NCI-H446 (cell line): ENCODE measurements around the gene UPF2.
"Not testable (repeated sequence)": the region's sequence is repeated elsewhere in the genome, so short reads cannot be mapped to it uniquely, and the experiment has no call there.

Source experiments
- DNase-seq, 2 experiments: peaks; one replicate each; lab custom pipeline; 2025; lab: John Stamatoyannopoulos, UW

UPF2 gene, protein sequence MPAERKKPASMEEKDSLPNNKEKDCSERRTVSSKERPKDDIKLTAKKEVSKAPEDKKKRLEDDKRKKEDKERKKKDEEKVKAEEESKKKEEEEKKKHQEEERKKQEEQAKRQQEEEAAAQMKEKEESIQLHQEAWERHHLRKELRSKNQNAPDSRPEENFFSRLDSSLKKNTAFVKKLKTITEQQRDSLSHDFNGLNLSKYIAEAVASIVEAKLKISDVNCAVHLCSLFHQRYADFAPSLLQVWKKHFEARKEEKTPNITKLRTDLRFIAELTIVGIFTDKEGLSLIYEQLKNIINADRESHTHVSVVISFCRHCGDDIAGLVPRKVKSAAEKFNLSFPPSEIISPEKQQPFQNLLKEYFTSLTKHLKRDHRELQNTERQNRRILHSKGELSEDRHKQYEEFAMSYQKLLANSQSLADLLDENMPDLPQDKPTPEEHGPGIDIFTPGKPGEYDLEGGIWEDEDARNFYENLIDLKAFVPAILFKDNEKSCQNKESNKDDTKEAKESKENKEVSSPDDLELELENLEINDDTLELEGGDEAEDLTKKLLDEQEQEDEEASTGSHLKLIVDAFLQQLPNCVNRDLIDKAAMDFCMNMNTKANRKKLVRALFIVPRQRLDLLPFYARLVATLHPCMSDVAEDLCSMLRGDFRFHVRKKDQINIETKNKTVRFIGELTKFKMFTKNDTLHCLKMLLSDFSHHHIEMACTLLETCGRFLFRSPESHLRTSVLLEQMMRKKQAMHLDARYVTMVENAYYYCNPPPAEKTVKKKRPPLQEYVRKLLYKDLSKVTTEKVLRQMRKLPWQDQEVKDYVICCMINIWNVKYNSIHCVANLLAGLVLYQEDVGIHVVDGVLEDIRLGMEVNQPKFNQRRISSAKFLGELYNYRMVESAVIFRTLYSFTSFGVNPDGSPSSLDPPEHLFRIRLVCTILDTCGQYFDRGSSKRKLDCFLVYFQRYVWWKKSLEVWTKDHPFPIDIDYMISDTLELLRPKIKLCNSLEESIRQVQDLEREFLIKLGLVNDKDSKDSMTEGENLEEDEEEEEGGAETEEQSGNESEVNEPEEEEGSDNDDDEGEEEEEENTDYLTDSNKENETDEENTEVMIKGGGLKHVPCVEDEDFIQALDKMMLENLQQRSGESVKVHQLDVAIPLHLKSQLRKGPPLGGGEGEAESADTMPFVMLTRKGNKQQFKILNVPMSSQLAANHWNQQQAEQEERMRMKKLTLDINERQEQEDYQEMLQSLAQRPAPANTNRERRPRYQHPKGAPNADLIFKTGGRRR

DNA sequence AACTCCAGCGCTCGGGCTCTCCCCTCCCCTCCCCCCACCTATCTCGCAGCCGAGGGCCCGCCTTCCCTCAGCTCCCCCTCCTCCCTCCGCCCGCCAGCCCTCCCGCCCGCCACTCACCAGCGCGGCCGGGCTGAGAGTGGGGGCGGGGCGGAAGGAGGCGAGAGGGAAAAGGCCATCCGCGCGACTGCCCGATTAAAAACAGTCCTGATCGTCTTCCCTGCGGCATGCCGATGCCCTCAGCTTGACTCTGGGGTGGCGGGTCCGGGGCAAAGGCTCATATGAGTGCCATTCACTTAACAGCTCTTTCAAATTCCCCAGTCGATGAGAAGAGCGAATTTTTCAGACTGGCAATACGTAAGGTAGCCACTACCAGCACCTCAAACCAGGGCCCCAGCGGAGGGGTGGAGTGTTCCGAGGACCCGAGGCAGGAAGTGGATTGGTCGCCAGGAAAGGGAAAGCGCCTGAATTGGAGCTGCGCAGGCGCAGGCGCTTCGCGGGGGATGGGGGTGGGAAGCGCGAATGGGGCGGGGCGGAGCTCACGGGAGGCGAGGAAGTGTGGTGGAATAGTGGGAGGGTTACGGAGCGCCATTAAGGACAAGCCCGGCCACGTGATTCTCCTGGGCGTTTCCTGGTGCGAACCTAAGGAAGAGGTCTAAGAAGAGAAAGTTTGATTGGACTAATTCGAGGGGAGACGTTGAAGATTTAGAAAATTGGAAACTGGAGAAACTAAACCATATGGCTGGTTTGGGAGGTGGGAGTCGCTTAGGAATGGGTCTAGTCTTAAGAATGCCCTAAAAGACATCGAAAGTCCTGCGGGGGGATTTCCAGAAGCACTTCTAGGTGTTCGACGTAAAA lies at the start of gene UPF2:
TSS of gene UPF2 (minus strand) at position 13 of the 855 bp plus-strand sequence. CDS start 7,386 bp downstream, outside the sequence.
- DNase-seq: peak; percentile 95 to 98

DNA sequence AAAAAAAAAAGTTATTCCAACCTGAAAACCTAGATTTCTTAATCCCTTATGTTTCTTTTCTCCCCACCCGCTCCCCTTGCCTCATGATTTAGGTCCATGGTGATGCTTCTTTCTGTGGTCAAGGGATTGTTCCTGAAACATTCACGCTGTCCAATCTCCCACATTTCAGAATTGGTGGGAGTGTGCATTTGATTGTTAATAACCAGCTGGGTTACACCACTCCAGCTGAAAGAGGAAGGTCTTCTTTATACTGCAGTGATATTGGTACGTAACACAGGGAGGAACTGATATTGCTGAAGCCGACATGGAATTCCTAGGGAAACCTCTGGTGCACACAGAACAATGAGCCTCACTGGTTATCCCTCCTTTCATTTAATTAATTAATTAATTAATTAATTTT lies 48.8 kb upstream of the UPF2 start:
- DNase-seq: no peak

DNA sequence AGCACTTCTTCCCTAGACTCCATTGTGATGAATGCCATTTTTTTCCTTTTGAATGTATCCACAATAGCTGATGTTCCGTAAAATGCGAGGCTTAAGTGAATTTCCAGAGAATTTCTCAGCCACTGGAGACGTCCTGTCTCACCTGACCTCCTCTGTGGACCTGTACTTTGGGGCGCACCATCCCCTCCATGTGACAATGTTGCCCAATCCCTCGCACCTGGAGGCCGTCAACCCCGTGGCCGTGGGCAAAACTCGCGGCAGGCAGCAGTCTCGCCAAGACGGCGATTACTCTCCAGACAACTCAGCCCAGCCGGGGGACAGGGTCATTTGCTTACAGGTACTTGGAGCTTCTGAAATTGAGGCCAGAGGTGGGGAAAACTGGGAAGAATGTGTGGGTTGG lies 46.3 kb upstream of the UPF2 start:
- DNase-seq: no peak

DNA sequence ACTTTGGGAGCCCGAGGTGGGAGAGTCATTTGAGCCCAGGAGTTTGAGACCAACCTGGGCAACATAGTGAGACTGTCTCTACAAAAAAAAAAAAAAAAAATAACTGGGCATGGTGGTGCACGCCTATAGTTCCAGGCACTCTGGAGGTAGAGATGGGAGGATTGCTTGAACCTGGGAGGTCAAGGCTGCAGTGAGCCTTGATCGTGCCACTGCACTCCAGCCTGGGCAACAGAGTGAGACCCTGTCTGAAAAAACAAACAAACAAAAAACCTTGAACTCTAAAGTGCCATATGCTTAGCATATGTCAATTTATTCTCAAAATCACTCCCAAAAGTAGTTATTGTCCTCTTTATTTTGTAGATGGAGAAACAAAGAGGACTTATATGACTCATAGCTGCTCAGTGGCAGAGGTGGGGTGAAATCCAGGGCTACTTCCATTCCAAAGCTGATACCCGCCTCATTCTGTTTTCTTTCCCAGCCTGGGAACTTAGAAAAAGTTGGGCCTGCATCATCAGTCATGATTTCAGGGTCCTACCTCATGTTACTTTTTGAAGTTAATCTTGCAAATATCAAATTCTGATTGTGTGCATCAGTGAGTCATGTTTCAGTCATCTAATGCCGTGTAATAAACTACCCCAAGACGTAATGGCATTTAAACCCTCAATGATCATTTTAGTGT lies 39.4 kb upstream of the UPF2 start:
- DNase-seq: no peak

DNA sequence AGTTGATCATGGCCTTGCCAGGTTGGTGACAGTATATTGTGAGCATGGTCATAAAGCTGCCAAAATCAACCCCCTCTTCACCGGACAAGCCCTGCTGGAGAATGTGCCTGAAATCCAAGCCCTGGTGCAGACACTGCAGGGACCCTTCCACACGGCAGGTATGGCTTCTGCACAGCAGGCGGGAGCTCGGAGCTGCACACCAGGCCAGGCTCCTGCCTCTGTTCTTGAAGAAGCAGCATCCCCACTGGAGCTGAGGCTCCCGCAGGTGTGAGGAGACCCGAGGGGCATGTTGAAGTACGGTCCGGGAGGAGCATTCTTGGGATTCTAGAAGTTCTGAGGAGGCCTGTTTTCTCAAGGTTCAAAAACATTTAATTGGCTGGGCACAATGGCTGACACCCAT lies 38.9 kb upstream of the UPF2 start:
- no peak for DNase-seq

DNA sequence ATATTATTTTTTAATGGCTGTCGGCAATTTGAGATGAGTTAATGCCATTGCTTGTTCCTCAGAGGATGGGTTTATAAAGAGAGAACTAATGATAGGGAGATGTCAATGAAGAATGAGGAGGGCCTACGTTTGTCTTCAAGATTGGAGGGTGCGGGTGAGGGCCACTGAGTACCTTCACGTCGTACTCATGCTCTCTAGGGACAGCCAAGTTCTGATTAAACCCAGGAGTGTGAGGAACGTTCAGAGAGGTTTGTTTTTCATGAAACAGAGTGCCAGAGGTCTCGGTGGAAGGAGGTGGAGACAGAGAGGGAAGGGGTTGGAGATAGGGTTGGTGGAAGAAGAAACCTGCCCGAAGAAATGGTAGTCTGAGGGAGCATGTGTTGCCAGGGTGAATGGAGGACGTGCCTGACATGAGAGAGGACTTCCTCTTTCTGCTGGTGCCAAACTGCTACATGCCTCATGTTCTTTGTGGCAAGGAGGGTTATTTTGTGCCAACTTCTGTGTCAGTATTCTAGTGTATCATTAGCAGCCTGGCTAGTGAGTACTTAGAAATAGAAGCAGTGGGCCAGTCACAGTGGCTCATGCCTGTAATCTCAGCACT lies 35.1 kb upstream of the UPF2 start:
- DNase-seq: no peak

DNA sequence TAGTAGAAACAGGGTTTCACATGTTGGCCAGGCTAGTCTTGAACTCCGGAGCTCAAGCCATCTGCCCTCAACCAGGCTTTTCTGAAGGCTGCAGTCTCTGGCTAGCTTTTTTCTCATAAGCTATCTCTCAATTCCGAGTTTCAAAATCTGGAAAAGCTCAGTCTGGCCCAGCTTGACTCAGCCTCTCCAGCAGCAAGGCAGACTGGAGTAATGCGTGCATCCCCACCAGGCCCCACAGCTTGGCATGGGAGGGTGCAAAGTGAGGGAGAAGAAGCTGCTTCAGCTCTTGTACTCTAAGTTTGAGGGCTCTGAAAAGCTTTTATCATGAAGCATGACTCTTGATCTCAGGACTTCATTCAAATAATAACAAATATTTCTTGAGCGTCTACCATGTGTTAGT lies 30.9 kb upstream of the UPF2 start:
- no peak for DNase-seq

DNA sequence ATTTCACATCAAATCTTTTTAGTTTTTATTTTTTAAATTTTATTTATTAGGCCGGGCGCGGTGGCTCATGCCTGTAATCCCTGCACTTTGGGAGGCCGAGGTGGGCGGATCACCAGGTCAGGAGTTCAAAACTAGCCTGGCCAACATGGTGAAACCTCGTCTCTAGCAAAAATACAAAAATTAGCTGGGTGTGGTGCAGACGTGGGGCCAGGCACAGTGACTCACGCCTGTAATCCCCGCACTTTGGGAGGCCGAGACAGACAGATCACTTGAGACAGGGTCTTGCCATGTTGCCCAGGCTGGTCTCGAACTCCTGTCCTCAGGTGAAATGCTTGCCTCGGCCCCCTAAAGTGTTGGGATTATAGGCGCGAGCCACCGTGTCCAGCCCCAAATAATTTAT lies 28.8 kb upstream of the UPF2 start:
- not testable (repeated sequence) for DNase-seq

DNA sequence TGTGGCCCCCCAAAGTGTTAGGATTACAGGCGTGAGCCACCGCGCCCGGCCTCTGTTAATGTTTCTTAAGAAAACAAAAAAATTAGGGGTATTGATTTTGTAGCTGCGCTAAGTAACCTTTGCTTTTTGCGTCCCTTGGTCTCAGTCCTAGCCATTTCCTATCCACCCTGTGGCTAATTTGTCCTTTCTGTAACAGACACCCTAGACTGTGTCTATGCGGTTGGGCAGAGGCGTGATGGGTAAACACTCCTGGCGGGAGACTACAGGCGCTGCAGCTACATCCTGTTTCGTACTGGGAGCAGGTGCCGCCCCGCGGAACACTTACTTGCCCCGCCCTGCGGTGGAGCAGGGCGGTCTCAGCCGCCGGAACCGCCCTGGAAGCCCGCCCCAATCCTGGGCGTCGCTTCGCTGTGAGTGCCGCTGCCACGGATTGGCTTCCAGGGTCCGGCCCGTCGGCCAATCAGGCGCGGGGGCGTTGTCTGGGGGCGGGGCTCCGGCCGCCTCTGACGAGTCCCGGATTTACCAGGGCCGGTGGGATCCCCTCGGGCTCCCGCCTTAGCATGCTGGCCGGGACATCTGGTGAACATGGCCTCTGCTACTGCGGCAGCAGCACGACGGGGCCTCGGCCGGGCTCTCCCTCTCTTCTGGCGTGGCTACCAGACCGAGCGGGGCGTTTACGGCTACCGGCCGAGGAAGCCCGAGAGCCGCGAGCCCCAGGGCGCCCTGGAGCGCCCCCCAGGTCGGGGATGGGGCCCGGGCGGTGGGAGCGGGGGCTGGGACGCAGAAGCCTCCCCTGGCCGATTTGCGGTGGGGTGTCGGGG lies 26.1 kb upstream of the UPF2 start, which contains the start of gene DHTKD1:
TSS of gene DHTKD1 (plus strand) at position 506 of the 821 bp plus-strand sequence. CDS start at position 586, 80 bp downstream.
- DNase-seq: peak; percentile 89 to 98

DNA sequence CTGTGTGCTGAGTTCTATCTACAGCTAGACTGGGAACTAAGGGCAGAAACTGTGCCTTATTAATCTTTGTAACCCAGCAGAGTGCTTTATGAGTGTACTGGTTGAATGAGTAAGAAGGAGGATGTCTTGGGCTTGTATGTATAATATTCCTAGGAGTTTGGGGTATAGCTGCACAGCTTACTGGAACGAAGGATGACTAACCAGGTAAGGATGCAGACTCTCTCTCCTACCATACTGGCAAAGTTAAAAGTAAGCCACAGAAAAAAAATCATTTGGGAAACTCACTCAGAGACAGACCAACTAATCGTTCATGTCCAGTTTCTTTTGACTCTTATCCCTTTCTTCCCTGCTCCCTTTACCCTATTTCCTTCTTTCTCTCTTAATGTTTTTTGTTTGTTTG lies 24.7 kb upstream of the UPF2 start:
- no peak for DNase-seq

DNA sequence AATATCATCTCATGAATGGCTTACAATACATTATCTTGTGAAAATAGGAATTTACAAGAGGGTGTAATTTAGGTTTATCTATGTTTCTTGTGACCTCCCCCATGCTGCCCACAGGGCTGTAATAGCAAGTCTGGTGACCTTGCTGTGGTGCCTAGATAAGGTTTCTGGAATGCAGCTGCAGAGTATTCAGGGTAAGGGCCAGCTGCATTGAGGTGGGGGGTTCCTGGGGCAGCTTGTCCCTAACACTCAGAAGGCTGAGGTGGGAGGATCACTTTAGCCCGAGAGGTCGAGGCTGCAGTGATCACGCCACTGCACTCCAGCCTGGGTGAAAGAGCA lies 20.8 kb upstream of the UPF2 start:
- DNase-seq: no peak

DNA sequence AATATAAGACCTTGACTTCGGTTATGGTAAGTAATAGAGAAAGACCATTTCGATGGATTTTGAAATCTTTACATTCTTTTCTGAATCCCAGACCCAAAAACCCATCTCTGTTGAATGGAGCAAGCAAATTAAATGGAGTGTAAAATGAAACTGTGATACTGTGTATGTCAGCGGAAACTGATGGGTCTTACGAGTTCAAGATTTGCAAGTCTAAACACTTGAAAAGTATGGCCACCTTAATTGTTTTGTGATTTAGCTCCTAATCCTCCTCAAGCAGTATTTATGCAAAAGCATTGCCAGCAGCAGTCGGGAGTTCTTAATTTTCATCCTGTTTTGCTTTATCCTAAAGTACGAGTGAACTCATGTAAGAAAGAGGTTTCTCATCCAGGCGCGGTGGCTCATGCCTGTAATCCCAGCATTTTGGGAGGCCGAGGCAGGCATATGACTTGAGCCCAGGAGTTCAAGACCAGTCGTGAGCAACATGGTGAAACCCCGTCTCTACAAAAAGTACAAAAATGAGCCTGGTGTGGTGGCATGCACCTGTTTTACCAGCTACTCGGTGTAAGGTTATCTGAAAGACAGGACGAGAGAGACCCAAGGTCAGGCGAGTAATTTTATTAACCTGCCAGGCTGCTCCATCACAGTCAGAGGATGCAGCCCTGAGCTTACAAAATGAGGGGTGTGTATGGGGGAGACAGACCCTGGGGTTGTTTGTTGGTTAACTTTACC lies 20.3 kb upstream of the UPF2 start:
- no peak for DNase-seq

DNA sequence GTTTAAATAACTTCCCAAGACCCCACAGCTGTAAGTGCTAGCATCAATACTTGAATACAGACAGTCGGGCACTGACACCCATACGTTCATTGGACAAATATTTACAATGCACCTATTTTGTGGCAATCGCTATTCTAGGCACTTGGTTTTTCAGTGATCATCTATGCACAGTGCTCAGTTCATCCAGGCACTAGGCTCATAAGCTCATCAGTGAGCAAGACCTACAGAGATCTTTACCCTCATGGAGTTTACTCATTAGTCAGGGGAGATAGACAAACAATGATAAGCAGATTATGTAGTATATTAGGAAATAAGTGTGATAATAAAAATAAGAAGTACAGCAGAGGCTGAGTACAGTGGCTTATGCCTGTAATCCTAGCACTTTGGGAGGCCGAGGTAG lies 18.5 kb upstream of the UPF2 start:
- DNase-seq: no peak

DNA sequence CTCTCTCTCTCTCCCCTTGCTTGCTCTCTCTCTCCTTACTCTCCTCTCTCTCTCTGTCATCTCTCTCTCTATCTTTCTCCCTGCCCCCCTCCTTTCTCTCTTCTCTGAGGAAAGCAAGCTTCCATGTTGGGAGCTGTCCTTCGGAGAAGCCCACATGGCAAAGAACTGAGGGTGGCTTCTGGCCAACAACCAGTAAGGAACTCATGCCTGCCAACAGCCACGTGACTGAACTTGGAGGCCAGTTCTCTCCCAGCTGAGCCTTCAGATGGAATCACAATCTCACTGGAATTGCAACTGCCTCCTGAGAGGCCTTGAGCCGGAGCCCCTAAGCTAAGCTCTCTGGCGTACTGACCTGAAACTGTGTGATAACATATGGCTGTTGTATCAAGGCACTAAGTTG lies 14.1 kb upstream of the UPF2 start:
- peak; percentile 27 to 63 for DNase-seq

DNA sequence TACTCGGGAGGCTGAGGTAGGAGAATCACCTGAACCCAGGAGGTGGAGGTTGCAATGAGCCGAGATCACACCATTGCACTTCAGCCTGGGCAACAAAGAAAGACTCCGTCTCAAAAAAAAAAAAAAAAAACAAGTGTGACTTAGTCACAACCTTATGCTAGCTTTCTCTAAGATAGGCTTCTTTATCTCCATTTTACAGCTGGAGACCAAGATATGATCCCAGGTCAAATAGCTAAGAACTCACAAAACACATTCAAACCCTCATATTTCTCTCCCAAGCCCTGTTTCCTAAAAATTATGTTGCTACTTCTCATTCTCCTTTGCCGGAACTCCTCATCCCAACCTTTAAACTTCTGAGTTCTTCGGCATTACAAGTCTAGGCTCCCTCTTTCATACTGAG lies 13.1 kb upstream of the UPF2 start:
- no peak for DNase-seq

DNA sequence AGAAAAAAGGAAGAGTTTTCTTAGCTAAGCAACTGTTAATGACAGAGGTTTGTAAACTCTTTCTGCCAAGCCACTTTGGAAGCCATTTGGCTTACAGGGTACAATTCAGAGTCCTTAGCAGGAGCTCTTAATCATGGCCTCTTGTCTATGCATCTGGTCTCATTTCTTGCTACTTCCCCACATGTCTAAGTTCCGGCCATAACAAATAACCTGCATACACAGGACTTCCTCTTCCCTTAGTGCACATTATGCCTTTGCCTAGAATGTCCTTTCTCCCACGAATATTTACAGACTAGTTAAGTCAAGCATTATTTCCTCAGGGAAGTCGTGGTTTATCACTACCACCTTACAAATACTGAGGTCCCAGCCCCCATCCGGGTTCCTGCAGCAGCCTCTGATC lies 8.6 kb upstream of the UPF2 start:
- DNase-seq: no peak

DNA sequence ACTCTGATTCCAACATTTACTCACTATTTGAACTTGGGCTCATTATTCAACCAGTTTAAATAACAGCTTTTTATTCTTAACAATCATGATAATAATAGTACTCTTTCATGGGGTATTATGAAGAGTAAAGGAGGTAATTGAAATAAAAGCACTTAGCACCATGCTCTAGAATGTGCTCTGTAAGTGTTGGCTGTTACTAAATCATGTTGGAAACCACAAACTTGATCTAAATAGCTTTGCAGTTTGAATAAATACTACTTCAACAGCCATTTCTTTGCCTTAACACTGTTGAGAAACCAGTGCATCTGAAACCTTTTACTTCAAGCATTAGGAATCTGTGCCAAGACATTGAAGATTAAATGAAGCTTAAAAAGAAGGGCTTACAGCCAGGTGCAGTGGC lies 7.9 kb upstream of the UPF2 start:
- DNase-seq: peak in 1 of 2 experiments; percentile 34

DNA sequence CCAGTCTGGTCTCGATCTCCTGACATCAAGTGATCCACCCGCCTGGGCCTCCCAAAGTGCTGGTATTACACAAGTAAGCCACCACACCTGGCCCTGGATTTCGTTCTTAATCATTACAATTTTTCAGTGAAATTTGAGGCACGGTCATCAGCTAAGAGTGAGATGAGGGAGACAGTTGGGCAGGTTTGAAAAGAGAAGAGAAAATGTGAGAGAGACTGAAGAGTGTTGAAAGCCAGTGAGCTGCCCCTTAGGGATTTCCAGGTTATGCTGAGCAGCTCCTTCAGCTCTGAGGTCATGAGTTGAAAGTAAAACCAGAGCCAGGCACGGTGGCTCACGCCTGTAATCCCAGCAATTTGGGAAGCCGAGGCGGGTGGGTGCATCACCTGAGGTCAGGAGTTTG lies 5.9 kb upstream of the UPF2 start:
- no peak for DNase-seq

DNA sequence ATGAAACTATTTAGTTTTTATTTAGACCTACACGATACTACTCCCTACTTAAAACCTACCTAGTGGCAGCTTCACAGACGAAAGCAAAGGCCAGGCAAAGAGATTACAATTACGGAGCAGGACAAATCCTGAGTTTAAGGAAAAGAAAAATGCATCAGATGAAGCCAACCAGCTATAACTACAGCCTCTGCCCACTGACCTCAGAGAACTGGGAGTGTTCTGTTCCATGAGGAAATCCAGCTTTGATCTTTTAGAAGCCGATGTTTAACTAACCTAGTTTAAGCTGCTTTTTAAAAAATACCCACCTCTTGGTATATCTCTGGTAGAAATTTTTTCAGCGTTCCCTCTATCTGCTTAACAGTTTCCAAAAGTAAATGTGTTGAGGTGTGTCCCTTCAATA lies 3.0 kb upstream of the UPF2 start:
- no peak for DNase-seq
